ENCODE results near the gene IQCH. TPM values are rescaled to one million over a fixed set of nuclear protein-coding genes. Genes with fewer than 3 reads are reported as not detected.

IQCH gene
- total RNA-seq, 1 experiment from 2014 or later = 2.1 TPM

DNA sequence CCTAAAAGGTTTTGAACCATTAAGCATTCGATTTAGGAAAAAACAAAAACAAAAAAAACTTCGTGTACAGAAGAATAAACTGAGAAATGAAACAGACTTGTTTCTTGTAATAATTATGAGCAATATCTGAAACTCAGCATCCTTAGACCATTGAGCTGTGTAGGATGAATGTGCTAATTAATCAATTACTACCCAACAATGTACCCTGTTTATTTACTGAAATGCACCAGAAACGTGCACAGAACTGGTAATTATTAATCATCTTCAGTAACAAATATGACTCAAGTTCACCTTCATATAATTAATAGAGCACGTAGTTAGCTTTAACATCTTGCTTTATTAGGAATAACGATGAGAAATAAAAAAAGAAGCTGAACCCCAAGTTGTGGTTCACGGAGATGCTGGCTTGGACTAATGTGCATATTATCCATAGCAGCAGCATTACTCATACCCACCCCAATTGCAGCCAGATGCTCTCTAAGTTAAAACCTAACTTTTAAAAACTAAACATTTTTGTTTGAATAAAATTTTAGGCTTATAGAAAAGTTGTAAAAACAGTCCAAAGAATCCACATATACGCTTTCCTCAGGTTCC, 256.1 kb downstream of the IQCH start:
- no peak overlapping the region for H3K4me2 ChIP-seq (ENCODE audit: low read length)
- TF ChIP-seq, protein P1, sequence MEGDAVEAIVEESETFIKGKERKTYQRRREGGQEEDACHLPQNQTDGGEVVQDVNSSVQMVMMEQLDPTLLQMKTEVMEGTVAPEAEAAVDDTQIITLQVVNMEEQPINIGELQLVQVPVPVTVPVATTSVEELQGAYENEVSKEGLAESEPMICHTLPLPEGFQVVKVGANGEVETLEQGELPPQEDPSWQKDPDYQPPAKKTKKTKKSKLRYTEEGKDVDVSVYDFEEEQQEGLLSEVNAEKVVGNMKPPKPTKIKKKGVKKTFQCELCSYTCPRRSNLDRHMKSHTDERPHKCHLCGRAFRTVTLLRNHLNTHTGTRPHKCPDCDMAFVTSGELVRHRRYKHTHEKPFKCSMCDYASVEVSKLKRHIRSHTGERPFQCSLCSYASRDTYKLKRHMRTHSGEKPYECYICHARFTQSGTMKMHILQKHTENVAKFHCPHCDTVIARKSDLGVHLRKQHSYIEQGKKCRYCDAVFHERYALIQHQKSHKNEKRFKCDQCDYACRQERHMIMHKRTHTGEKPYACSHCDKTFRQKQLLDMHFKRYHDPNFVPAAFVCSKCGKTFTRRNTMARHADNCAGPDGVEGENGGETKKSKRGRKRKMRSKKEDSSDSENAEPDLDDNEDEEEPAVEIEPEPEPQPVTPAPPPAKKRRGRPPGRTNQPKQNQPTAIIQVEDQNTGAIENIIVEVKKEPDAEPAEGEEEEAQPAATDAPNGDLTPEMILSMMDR (conservative IDR thresholded peaks at IDR 0.05; ENCODE audit: low read depth, low read length) = no peak
- no peak for TF ChIP-seq EZH2phosphoT487 (IDR thresholded peaks at IDR 0.05; ENCODE audit: borderline replicate concordance, low read length)
- no peaks in the 10 kb centered on the region for H3K36me3 ChIP-seq (ENCODE audit: low read depth, low read length)
- no peaks in the 10 kb centered on the region for H4K20me1 ChIP-seq (ENCODE audit: low read length)
- no peaks in the 10 kb centered on the region for H3F3A ChIP-seq (ENCODE audit: low read length, unreplicated experiment)
- H3K4me1 ChIP-seq (ENCODE audit: insufficient read depth, low read length) = no peaks in the 10 kb centered on the region
- H3K27ac ChIP-seq (ENCODE audit: low read length) = no peak overlapping the region
- no peak overlapping the region for H2AFZ ChIP-seq (ENCODE audit: low read length)
- H3K9me3 ChIP-seq (ENCODE audit: low read length) = no peaks in the 10 kb centered on the region
- CTCF ChIA-PET = interaction anchor here (0.6 kb wide), 1 partner anchor 61 kb away, joined by 4 read pairs; no protein-coding TSS in a partner anchor
- H3K9ac ChIP-seq (ENCODE audit: low read length) = no peak overlapping the region
- DNase-seq (no peak), ATAC-seq (no peak)
- POLR2A ChIA-PET (ENCODE audit: unreplicated experiment) = no interaction called here
- no TSS peak for BruUV-seq (replicated peaks)
- H3K79me2 ChIP-seq (ENCODE audit: low read length) = no peaks in the 10 kb centered on the region
- no peak overlapping the region for H3K4me3 ChIP-seq (ENCODE audit: low read length)
- intact Hi-C loops (cut with micrococcal nuclease) = no loop called here
- H3K9me2 ChIP-seq (replicated peaks; ENCODE audit: low read length) = no peaks in the 10 kb centered on the region
- no peaks in the 10 kb centered on the region for H3K27me3 ChIP-seq (ENCODE audit: low read length)

DNA sequence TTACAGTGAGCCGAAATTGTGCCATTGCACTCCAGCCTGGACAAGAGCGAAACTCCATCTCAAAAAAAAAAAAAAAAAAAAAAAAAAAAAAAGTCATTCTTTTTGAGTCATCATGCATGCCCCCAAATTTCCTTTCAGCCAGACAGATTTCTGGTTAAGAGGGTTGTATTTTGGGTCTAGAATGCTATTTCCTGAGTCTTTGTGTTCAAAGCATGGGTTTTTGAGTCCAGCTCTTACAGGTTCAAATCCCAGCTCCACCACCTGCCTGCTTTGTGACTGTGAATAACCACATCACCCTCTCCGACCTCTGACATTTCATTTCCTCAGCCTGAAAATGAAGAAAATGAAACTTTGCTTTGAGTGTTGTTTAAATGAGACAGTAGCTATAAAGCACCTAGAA, 257.0 kb downstream of the IQCH start:
- Histone ChIP-seq H3K4me1 (ENCODE audit: insufficient read depth, low read length) (no peaks in the 10 kb centered on the region), H3K9me2 (replicated peaks; ENCODE audit: low read length) (no peaks in the 10 kb centered on the region), H3K27me3 (ENCODE audit: low read length) (no peaks in the 10 kb centered on the region), H3K4me2 (ENCODE audit: low read length) (no peak overlapping the region), H4K20me1 (ENCODE audit: low read length) (no peaks in the 10 kb centered on the region), H3K36me3 (ENCODE audit: low read depth, low read length) (no peaks in the 10 kb centered on the region), H3K79me2 (ENCODE audit: low read length) (no peaks in the 10 kb centered on the region), H3K9me3 (ENCODE audit: low read length) (no peaks in the 10 kb centered on the region), H3K4me3 (ENCODE audit: low read length) (no peak overlapping the region), H3K27ac (ENCODE audit: low read length) (no peak overlapping the region), H3K9ac (ENCODE audit: low read length) (no peak overlapping the region), H3F3A (ENCODE audit: low read length, unreplicated experiment) (no peaks in the 10 kb centered on the region), H2AFZ (ENCODE audit: low read length) (no peak overlapping the region)
- DNase-seq = no peak
- BruUV-seq (replicated peaks) = no TSS peak
- ChIA-PET POLR2A (ENCODE audit: unreplicated experiment) (no interaction called here), CTCF (no interaction called here)
- intact Hi-C loops (cut with micrococcal nuclease) = no loop called here
- no peak for ATAC-seq
- TF ChIP-seq EZH2phosphoT487 (IDR thresholded peaks at IDR 0.05; ENCODE audit: borderline replicate concordance, low read length) (no peak), EZH2 (IDR thresholded peaks at IDR 0.05; ENCODE audit: low read length, unreplicated experiment) (no peak)
- TF ChIP-seq, protein P1 (conservative IDR thresholded peaks at IDR 0.05; ENCODE audit: low read depth, low read length) = no peak

DNA sequence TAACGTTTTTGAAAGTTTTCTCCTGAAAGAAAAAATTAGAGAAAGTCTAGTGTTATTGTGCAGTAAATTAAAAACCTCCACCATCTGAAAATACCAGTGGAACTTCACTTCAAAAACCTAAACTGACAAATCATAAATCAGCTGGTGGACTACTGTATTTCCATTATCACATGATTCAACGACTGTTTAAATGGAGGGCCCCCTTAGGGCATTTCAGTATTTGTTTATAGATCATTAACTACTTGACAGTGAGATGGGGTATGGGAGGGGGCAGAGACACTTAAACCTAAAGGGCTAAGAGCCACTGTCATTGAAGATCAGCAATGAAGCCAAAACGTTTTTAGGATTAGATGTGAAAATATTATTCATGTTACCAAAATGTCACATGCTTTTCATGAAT, 257.6 kb downstream of the IQCH start:
- ChIA-PET POLR2A (ENCODE audit: unreplicated experiment) (no interaction called here), CTCF (no interaction called here)
- no peaks in the 10 kb centered on the region for H3K9me2 ChIP-seq (replicated peaks; ENCODE audit: low read length)
- no peaks in the 10 kb centered on the region for H3K27me3 ChIP-seq (ENCODE audit: low read length)
- no peak for DNase-seq
- H2AFZ ChIP-seq (ENCODE audit: low read length) = no peak overlapping the region
- no peaks in the 10 kb centered on the region for H4K20me1 ChIP-seq (ENCODE audit: low read length)
- no peaks in the 10 kb centered on the region for H3K36me3 ChIP-seq (ENCODE audit: low read depth, low read length)
- no peak overlapping the region for H3K4me3 ChIP-seq (ENCODE audit: low read length)
- no peaks in the 10 kb centered on the region for H3K4me1 ChIP-seq (ENCODE audit: insufficient read depth, low read length)
- no peak overlapping the region for H3K4me2 ChIP-seq (ENCODE audit: low read length)
- TF ChIP-seq EZH2 (IDR thresholded peaks at IDR 0.05; ENCODE audit: low read length, unreplicated experiment) = no peak
- TF ChIP-seq, protein P1 (conservative IDR thresholded peaks at IDR 0.05; ENCODE audit: low read depth, low read length) = no peak
- TF ChIP-seq EZH2phosphoT487 (IDR thresholded peaks at IDR 0.05; ENCODE audit: borderline replicate concordance, low read length) = no peak
- H3F3A ChIP-seq (ENCODE audit: low read length, unreplicated experiment) = no peaks in the 10 kb centered on the region
- no peak overlapping the region for H3K9ac ChIP-seq (ENCODE audit: low read length)
- H3K79me2 ChIP-seq (ENCODE audit: low read length) = no peaks in the 10 kb centered on the region
- no TSS peak for BruUV-seq (replicated peaks)
- no peak overlapping the region for H3K27ac ChIP-seq (ENCODE audit: low read length)
- no peaks in the 10 kb centered on the region for H3K9me3 ChIP-seq (ENCODE audit: low read length)
- no peak for ATAC-seq
- intact Hi-C loops (cut with micrococcal nuclease) = no loop called here

Measured in PC-3 (cell line).